Measurements from ENCODE around the gene DDX23.
A peak's percentile ranks its signal among the peaks of the same experiment; 100 is the strongest.
"Not testable (repeated sequence)": the region's sequence is repeated elsewhere in the genome, so short reads cannot be mapped to it uniquely, and the experiment has no call there.

DDX23 gene

DNA sequence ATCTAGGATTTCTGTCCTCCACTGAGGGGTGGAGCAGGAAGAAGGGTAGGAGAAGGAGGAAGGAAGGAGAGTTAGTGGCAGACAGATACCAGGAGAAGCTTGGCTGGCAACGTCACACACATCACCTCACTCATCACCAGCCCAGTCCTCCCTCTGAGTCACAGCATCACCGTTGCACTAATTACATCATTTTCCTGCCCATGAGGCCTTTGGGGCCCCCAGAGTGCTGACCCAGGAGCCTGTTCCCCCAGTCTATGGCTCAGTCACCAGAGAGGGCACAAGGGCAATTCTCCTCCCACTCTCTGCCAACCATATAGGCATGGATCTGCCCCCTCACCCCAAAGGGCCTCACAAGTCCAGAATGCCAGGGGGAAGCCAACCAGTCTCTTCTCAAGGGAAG lies 9.1 kb upstream of the DDX23 start:
- no peak for DNase-seq

DNA sequence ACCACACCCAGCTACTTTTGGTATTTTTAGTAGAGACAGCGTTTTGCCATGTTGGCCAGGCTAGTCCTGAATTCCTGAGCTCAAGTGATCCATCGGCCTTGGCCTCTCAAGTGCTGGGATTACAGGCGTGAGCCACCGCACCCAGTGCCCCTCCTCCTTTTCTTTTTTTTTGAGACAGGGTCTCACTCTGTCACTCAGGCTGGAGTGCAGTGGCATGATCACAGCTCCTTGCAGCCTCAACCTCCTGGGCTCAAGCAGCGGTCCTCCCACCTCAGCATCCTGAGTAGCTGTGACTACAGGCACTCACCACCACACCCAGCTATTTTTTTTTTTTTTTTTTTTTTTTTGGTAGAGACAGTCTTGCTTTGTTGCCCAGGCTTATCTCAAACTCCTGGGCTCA lies 8.3 kb upstream of the DDX23 start:
- DNase-seq, result not testable (repeated sequence)

DNA sequence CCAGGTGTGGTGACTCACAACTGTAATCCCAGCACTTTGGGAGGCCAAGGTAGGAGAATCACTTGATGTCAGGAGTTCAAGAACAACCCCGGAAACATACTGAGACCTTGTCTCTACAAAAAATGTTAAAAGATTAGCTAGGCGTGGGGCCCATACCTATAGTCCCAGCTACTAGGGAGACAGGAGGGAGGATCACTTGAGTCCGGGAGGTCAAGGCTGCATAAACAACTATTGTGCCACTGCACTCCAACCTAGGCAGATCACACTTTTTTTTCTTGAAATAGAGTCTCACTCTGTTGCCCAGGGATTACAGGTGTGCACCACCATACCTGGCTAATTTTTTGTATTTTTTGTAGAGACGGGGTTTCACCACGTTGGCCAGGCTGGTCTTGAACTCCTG lies 7.6 kb upstream of the DDX23 start:
- DNase-seq, result no peak

DNA sequence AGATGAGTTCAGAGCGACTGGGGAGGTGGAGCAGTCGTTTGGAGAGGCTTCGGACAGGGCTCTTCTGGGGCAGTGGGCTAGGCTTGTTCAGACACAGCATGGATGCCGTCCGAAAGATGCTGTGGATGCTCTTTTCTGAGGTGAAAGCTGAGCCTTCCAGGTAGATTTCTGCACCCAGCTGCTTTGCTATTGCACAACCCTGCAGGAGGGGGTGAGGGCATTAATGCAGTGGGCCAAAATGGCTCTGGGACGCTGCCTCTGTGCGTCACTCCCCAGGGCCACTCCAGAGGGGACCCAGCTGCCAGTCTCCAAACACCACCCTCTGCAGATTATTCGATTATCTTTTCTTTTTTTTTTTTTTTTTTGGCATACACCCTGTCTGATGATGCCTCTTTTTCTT lies 6.1 kb upstream of the DDX23 start:
- DNase-seq, result no peak

DNA sequence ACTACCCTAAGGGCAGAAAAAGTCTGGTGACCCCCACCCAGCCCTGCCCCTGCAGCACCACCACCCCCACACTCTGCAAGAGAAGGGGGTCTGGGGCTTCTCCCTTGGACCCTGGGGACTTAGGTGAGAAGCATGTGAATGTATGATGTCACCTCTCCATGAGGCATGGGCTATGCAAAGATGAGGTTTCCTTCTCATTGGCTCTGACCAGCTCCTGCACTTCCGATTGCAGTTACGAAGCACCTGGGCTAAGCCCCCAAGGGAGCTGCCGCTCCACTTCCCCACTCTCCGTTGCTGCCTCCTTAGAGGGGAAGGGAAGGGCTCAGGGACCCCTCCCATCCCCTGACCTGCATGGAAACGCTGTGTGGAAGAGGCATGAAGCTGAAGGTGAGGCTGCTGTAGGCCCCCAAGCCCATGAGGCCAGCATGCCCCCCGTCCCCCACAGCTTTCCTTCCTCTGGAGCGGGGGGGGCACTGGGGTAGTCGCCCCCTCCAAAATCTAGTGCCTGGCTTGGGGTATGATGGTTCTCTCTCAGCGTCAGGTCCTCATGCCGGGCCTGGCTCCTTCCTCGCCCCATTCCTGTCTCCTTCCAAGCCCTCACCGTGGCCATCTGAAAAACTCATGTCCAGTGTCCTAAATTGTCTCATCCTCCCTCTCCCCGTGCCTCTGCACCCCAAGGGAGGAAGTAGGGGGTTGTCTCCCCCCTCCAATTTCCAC lies 5.5 kb upstream of the DDX23 start:
- no peak for DNase-seq

DNA sequence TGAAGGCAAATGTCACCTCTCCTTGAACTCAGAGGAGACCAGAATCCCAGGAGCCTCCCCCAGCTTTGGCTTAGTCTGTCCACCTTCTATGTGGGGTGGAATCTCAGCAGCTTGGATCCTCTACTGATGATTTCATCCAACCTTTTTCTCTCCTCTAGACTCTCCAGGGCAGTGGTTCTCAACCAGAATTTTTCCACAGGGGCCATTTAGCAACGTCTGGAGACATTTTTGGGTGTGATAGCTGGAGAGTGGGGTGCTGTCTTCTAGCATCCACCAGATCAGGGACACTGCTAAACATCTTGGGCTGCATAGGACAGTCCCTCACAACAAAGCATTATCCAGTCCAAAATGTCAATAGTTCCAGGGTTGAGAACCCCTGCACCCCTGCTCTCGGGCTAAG lies 4.4 kb upstream of the DDX23 start:
- DNase-seq, result no peak

DNA sequence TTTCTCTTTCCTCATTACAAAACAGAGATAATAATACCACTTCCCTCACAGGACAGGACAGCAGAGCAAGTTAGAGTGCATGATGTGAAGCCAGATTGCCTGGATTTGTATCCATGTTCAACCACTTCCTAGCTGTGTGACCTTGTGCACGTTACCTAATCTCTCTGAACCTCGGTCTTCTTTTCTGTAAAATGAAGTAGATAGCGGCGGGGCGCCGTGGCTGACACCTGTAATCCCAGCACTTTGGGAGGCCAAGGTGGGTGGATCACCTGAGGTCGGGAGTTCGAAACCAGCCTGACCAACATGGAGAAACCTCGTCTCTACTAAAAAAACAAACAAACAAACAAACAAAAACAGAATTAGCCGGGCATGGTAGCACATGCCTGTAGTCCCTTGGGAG lies 3.0 kb upstream of the DDX23 start:
- not testable (repeated sequence) for DNase-seq

DNA sequence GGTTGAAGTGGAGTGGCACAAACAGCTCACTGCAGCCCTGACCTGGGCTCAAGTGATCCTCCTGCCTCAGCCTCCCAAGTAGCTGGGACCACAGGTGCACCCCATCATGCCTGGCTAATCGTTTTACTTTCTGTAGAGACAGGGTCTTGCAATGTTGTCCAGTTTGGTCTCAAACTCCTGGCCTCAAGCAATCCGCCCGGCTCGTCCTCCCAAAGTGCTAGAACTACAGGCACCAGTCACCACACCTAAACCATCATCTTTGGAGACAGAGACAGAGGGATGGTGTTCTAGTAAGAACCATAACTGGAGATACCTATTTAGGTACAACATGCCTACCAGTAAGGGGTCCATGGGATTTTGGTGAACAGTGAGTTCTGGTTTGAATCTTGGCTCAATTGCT lies 2.5 kb upstream of the DDX23 start:
- DNase-seq, result no peak

DNA sequence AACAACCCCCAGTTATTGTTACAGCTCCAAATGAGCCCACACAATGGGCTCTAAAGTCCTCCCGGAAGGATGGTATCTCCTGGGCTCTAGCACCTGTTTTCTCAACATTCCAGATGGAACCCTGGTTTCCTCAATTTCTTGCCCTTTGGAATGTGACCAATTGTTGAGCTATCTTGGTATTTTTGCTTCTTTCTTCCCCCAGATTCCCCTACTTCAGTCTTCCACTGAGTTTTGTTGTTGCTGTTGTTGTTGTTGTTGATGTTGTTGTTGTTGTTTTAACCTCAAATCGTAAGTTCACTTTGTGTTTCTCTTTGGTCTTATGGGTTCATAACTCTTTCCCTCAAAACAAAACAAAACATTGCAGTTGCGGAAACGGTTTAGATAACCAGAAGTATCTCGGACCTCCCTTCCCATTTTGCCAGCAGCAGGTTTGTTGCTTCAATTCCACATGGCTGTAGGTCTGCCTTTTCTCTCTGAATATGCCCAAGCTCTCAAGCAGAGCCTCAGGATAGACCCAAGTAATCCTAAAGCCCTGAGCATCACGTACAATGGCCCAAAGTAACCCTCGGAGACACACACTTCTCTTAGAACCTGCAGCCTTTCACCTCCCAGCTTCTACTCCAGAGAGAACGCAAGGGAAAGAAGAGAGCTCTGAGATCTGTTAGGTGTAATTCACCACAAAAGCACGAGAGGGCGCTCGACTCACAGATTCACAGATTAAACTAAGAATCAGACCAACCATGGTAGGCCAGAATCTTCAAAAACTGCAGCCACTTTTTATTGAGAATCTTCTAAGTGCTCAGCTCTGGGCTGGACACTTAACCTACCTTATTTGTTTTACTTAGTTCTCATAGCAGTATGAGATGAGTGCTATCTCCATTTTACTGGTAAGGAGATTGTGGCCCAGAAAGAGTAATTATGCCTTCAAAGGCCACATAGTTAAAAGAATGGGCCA lies 1.0 kb upstream of the DDX23 start:
- peak; percentile 84 to 88 for DNase-seq

DNA sequence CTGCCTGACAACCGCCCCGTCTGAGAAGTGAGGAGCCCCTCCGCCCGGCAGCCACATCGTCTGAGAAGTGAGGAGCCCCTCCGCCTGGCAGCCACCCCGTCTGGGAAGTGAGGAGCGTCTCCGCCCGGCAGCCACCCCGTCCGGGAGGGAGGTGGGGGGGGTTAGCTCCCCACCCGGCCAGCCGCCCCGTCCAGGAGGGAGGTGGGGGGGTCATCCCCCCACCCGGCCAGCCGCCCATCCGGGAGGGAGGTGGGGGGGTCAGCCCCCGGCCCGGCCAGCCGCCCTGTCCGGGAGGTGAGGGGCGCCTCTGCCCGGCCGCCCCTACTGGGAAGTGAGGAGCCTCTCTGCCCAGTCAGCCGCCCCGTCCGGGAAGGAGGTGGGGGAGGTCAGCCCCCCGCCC lies 9.9 kb downstream of the DDX23 start:
- not testable (repeated sequence) for DNase-seq

DNA sequence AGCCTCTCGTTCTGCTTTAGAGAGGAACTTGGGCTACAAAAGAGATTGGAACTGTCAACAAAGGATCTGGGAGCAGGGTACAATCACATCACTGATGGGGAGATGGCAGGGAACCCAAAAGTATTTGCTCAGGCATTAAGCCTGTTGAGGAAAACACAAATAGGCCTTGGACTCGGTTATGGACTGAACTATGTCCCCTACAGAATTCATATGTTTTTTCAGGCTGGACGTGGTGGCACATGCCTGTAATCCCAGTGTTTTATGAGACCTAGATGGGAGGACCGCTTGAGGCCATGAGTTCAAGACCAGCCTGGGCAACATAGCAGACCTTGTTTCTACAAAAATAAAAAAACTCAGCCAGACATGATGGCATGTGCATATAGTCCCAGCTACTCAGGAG lies 13.9 kb downstream of the DDX23 start:
- no peak for DNase-seq

DNA sequence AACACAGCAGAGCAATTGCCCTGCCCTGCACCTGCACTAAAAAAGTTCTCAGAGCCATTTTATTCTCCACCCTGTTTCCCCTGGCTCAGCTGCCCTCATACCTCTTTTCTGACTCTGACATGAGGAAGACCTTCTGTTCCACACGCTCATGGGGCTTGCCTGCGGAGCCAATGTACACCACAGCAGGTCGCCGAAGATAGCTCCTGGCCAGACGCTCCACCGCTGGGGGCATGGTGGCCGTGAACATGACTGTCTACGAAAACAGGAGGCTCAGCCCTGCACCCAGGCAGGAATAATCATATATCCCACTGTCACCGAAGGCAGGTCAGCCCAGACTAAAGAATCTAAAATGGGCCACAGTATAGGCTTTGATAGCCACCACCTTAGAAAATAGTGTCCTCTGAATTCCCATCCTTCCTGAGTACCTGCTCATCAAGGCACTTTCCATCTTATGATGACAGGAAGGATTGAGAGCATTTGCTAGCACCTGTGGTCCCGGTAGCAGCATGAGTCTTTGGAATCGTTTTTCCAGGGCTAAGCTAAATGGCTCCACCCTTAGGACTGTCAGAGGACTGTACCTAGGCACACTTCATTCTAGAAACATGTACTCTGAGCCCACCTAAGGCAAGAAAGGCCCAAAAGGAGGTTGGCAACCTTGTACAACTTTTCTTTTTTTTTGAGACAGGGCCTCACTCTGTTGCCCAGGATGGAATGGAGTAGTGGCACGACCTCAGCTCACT lies 19.5 kb downstream of the DDX23 start:
- no peak for DNase-seq

DNA sequence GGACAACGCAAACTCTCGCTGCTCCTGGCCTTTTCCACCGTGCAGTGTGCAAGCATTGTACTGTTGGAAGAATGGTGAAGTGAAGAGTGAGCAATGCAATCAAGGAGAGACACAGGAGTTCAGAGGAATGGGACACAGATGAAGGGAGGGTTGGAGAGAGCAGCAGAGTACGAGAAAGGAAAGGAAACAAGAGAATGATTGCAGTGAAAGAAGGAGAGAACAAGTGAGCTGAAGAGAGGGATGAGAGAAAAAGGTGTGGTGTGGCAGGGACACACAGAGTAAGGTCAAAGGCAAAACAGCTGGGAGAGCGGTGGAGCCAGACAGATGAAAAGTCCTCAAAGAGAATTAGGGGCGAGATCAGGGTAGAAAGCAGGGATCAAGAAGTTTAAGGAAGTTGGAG lies 20.7 kb downstream of the DDX23 start:
- no peak for DNase-seq

DNA sequence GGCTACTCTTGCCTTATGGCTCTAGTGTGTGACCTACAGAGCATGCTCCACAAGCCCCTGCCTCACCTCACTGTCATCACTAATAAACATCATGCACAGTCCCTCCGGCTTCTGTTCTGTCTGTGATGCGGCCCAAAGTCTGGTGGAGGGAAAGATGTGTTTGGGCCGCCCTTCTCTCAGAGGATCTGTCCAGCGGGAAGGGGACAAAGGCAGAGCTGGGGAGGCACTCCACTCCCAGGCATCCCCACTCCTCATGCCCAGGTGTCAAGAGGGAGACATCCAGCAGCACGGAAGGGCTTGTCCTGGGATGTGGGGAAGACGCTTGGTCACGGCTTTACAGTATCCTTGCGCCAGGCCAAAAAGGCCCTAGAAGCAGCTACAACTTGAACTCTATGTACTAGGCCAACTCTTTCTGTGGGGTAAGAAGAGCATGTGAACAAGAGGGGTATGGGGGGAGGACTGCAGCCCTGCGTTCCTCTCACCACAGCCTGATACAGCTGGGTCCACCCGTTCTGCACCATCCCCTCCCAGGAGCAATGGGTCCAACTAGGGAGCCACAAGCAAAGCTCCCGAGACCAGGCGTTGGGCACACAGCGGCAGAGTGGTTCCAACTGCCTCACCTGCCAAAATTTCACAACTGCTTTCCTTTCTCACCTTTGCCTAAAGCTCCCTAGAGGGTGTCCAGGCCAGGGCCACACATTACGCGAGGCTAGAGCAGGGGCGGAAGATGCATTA lies 23.0 kb downstream of the DDX23 start:
- no peak for DNase-seq

DNA sequence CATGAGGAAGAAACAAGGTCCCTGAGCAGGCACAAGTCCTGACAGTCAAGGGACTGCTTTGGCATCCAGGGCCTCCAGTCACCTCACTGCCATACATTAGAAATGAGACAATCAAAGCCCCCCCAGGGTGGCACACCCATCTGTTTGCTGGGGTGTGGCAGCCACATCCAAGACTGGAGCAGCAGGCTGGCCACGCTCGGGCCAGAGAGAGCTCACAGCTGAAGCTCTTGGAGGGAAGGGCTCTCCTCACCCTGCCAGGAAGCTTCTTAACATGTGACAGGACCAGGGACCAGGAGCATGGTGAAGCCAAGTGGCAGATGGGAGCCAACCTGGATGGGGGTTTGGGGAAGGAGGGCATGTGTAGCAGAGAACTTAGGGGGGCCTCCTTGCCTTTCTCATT lies 23.7 kb downstream of the DDX23 start:
- DNase-seq, result no peak

DNA sequence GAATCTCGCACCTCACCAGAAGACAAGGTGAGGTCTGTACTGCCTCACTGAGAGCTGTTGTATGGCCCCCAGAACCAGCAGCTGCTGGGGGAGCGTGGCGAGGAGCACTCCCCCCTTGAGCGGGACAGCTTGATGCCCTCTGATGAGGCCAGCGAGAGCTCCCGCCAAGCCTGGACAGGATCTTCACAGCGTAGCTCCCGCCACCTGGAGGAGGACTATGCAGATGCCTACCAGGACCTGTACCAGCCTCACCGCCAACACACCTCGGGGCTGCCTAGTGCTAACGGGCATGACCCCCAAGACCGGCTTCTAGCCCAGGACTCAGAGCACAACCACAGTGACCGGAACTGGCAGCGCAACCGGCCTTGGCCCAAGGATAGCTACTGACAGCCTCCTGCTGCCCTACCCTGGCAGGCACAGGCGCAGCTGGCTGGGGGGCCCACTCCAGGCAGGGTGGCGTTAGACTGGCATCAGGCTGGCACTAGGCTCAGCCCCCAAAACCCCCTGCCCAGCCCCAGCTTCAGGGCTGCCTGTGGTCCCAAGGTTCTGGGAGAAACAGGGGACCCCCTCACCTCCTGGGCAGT lies 24.4 kb downstream of the DDX23 start:
- no peak for DNase-seq

DNA sequence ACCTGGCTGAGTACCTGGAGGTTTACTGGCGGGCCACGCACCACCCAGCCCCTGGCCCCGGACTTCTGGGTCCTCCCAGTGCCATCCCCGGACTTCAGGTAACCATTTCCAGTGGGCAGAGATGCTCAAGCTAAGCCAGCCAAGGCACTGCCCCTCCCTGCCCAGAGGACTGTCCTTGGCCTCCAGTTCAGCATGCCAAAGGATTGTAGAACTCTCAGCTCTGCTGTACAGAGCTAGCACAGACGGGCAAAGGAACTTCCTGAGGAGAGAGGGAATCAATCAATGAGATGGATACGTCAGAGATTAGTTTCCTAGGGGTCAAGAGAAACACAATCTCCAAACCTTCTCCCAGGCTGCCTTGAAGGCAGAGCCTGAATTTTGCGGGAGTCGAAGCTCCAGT lies 24.9 kb downstream of the DDX23 start:
- no peak for DNase-seq

DNA sequence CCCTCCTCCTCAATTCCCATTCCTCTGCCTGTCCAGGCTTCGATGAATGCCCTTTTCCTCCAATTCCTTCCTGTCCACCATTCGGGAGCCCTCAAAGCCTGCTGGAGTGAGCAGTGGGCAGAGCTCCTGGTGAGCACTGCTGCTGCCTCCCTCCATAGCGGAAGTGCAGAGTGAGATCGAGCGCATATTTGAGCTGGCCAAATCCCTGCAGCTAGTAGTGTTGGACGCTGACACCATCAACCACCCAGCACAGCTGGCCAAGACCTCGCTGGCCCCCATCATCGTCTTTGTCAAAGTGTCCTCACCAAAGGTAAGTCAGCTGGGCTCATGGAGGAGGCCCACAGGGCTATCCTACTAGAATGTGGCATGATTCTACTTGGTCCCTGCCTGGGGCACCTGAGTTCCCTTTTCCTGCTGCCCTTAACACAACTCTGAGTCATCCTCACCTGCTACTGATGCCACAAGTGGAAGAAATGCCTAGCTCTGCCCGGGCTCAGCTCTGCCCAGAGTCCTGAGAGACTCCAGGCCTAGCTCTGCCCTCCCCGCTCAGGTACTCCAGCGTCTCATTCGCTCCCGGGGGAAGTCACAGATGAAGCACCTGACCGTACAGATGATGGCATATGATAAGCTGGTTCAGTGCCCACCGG lies 25.6 kb downstream of the DDX23 start:
- no peak for DNase-seq

DNA sequence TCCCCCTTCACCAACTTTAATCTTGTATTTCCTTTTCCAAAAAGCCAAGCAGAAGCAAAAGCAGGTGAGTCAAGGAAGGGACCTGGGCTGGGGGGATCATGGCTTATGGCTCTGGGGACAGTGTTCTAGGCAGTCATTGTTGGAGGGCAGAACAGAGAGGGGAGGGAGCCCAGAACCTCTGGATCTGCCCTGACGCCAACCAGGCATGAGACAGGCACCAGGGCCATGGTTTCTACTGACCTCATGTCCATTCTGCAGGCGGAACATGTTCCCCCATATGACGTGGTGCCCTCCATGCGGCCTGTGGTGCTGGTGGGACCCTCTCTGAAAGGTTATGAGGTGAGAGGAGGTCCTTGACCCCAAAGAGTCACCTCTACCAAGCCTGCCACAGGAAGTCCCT lies 27.1 kb downstream of the DDX23 start:
- no peak for DNase-seq

DNA sequence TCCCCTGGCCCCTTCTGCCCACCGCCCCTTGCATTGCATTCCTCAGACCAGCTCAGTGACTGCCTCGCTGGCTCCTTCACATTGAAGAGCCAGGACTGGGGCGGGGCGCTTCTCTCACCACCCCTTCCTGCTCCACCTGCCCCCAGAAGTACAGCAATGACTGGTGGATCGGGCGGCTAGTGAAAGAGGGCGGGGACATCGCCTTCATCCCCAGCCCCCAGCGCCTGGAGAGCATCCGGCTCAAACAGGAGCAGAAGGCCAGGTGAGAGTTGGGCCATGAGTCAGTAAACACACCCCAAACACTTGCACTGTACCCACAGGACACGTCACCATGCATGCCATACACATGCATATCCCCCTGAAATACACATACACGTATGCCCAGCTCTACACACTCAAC lies 27.9 kb downstream of the DDX23 start:
- DNase-seq, result no peak

DNA sequence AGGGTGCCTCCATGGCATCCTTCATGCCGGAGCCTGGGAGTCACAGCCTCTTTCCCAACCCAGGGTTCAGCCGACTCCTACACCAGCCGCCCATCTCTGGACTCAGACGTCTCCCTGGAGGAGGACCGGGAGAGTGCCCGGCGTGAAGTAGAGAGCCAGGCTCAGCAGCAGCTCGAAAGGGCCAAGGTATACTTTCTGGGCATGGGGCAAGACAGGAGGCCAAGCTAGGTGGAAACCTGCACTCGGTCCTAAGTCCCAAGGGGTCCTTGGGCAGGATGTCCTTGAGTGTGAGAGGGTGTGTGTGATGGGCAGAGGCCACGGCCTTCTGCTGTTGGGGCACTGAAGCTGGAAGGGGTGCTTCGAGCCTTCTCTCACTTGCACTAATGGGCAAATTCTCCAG lies 28.7 kb downstream of the DDX23 start:
- DNase-seq, result no peak

DNA sequence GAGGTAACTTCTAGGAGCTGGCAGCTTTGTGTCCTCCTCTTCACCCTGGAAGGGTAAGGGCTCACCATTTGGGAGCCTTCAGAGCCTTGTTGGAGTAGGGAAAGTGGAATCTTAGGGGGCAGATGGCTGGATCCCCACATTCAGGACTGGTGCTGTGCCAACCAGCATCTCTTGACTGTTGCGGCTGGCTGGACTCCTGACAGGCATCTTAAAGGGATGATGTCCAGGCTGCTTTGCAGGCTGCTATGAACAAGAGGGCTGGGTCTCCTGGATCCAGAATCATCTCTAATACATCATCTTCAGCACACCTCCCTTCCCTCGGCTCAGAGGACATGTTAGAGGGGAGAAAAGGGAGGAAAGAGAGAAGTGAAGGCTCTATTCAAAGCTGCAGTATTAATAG lies 29.3 kb downstream of the DDX23 start:
- no peak for DNase-seq
